ENCODE data around the gene SLC5A2. TPM values are rescaled to one million over a fixed set of nuclear protein-coding genes. Genes with fewer than 3 reads are reported as not detected.

Gene SLC5A2
- total and polyA plus RNA-seq, 2 of the 13 experiments (the other 11 are each of a cell fraction or from before 2014, with no cell fraction given), result 0.24 to 0.97 TPM

DNA sequence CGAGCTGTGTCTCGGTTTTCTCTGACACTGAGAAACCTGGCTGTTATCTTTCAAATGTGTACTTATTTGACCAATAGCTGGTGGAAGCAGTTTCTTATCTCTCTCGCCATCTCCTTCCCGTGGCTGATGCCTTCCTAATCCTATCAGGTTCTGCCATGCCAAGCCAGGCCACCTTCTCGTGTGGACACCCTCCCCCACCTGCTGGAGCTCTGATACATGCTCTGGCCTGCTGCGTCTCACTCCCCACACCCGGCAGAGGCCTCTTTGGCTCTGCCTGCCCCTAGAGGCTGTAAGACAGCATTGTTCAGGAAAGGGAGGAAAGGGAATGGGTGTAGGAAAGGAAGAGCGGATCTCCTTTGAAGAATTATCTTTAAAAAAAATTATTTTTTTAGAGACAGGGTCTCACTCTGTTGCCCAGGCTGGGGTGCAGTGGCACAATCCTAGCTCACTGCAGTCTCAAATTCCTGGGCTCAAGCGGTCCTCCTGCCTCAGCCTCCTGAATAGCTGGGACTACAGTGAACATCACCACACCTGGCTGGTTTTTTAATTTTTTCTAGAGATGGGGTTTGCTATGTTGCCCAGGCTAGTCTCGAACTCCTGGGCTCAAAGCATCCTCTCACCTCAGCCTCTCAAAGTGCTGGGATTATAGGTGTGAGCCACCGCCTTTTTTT is 31.1 kb upstream of the SLC5A2 start:
- H3K4me1 ChIP-seq (ENCODE audit: insufficient read depth, low read length), result peaks cover 53% of the 10 kb centered on the region
- FAIRE-seq, result peak; percentile 46
- peak overlapping the region; percentile 52 for H3K4me2 ChIP-seq (ENCODE audit: low read depth, low read length)
- POLR2A ChIA-PET, result interaction anchor here (0.6 to 2.6 kb wide), 10 partner anchors 8 to 501 kb away, joined by 3 to 8 read pairs (median 4); partner anchors contain the start of genes ARMC5, FUS, RUSF1 and TGFB1I1
- in situ Hi-C loops (cut with HindIII; ENCODE audit: extremely low pct_ligation_motif_present, low pct_unique_long_range_greater_than_20kb) (loop anchor here (10.0 kb wide), 1 partner anchor 423 kb away; the partner anchor contains the start of gene ZNF267), intact Hi-C loops (cut with micrococcal nuclease; ENCODE audit: unreplicated experiment) (no loop called here)
- DNase-seq (ENCODE audit: low spot score), result peak; percentile 81
- 25% methylated on average over 11 of the region's 11 CpGs for WGBS (ENCODE audit: low lambda C conversion rate)
- no TSS peak for BruUV-seq (replicated peaks)
- H3K4me3 ChIP-seq (replicated peaks in 1 of 3; ENCODE audit: insufficient read depth in 1 of 3, low read depth in 2 of 3, low read length in 3 of 3), result 0 out of 6 replicates have a peak overlapping the region, but pooled peaks of 1 of the 3 experiments have one; percentile 29
- H4K20me1 ChIP-seq (ENCODE audit: insufficient read depth, low read length), result peaks cover 23% of the 10 kb centered on the region
- no peak overlapping the region for H3K9ac ChIP-seq (ENCODE audit: insufficient read depth, low read depth, low read length)
- peaks cover 8% of the 10 kb centered on the region for H3K79me2 ChIP-seq (ENCODE audit: insufficient read depth, low read length)
- no peak overlapping the region for H2AFZ ChIP-seq (ENCODE audit: low read length)
- no peaks in the 10 kb centered on the region for H3K36me3 ChIP-seq (replicated peaks in 1 of 2; ENCODE audit: control insufficient read depth in 1 of 2, insufficient read depth in 2 of 2, low read length in 2 of 2)
- peak; percentile 90 for ATAC-seq
- no peaks in the 10 kb centered on the region for H3K9me3 ChIP-seq (ENCODE audit: low read length)
- CTCF ChIA-PET (ENCODE audit: low intra/inter-chr PET ratio, low total read pairs), result interaction anchor here (1.3 kb wide), 1 partner anchor 9 kb away, joined by 5 read pairs; the partner anchor contains the start of gene ZNF843
- no peak overlapping the region for H3K27ac ChIP-seq (ENCODE audit: extremely low read length, insufficient read depth, low read length)
- no peaks in the 10 kb centered on the region for H3K27me3 ChIP-seq (ENCODE audit: control insufficient read depth in 1 of 2, insufficient read depth in 2 of 2, low read length in 2 of 2)
- TF ChIP-seq ZNF354B (CRISPR knock-in tag; IDR thresholded peaks at IDR 0.05) (no peak), HNF1A (IDR thresholded peaks at IDR 0.05; ENCODE audit: low read depth) (no peak), HNF1A (CRISPR knock-in tag; IDR thresholded peaks at IDR 0.05; ENCODE audit: borderline replicate concordance) (no peak), ZFY (CRISPR knock-in tag; IDR thresholded peaks at IDR 0.05) (peak; percentile 49; the same call in 1 of the 2 replicates), ZNF205 (CRISPR knock-in tag; IDR thresholded peaks at IDR 0.05) (no peak; the same call in 1 of the 2 replicates), CBX1 (IDR thresholded peaks at IDR 0.05; ENCODE audit: low read depth) (no peak), ZNF510 (CRISPR knock-in tag; IDR thresholded peaks at IDR 0.05; ENCODE audit: low read depth) (no peak), POGZ (CRISPR knock-in tag; IDR thresholded peaks at IDR 0.05) (0 out of 2 replicates have a peak, but pooled peaks have one; percentile 15), ZIK1 (CRISPR knock-in tag; IDR thresholded peaks at IDR 0.05; ENCODE audit: borderline replicate concordance, low read depth) (no peak), ZNF138 (CRISPR knock-in tag; IDR thresholded peaks at IDR 0.05; ENCODE audit: low read depth) (no peak), SRSF9 (IDR thresholded peaks at IDR 0.05; ENCODE audit: borderline replicate concordance, insufficient read depth, low read depth, low read length, poor library complexity, severe bottlenecking) (no peak), CHD4 (IDR thresholded peaks at IDR 0.05; ENCODE audit: borderline replicate concordance, low read length) (no peak), ZBTB43 (CRISPR knock-in tag; conservative IDR thresholded peaks at IDR 0.05) (no peak), EHMT2 (IDR thresholded peaks at IDR 0.05; ENCODE audit: borderline replicate concordance, low read depth, low read length) (no peak), BCL3 (CRISPR knock-in tag; IDR thresholded peaks at IDR 0.05) (no peak)
- TF ChIP-seq, protein P1, sequence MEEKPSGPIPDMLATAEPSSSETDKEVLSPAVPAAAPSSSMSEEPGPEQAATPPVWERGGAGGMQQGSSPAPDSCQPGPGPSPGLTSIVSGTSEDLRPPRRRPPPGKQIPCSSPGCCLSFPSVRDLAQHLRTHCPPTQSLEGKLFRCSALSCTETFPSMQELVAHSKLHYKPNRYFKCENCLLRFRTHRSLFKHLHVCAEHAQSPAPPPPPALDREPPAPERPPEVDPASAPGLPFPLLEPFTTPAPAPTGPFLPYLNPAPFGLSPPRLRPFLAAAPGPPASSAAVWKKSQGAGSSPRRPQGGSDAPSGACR (CRISPR knock-in tag; IDR thresholded peaks at IDR 0.05), result 0 out of 2 replicates have a peak, but pooled peaks have one; percentile 51
